Suprapubic skin (tissue), 4 donors: ENCODE measurements around the gene ATXN1. TPM values are rescaled to one million over a fixed set of nuclear protein-coding genes. Genes with fewer than 3 reads are reported as not detected.
A peak's percentile ranks its signal among the peaks of the same experiment; 100 is the strongest.

Experiments
- DNase-seq, 2 donors: peaks; one replicate each; pipeline ENCODE4 v3.0.0-alpha.2; 2019; ENCODE audit warnings: low spot score in 2 of 2
- H3K27ac ChIP-seq: fragments of 200-600 bp; sonication (generic); one replicate; pipeline ENCODE4 v1.5.1; 2019
- H3K27me3 ChIP-seq: fragments of 200-600 bp; sonication (generic); one replicate; pipeline ENCODE4 v1.5.1; 2019
- H3K36me3 ChIP-seq: fragments of 200-600 bp; sonication (generic); one replicate; pipeline ENCODE4 v1.5.1; 2019
- H3K4me1 ChIP-seq: fragments of 200-600 bp; sonication (generic); one replicate; pipeline ENCODE4 v1.5.1; 2019
- H3K4me3 ChIP-seq: fragments of 200-600 bp; sonication (generic); one replicate; pipeline ENCODE4 v1.5.1; 2019; ENCODE audit warnings: mild to moderate bottlenecking
- H3K9me3 ChIP-seq: fragments of 200-600 bp; sonication (generic); one replicate; pipeline ENCODE4 v1.5.1; 2019
- EP300 ChIP-seq: sonication (generic); formaldehyde crosslinking; IDR thresholded peaks from one replicate; pipeline ENCODE4 v1.6.1; 2017; ENCODE audit warnings: antibody characterized with exemption
- POLR2A ChIP-seq, 2 donors: fragments of 450-650 bp; IDR thresholded peaks; one replicate each; pipeline ENCODE4 v1.6.1; 2017; ENCODE audit warnings: antibody characterized with exemption in 2 of 2, mild to moderate bottlenecking in 2 of 2, moderate library complexity in 2 of 2
- POLR2AphosphoS5 ChIP-seq, 3 donors: sonication (generic); formaldehyde crosslinking; IDR thresholded peaks; one replicate each; pipeline ENCODE4 v1.6.1; 2017; ENCODE audit warnings: antibody characterized with exemption in 3 of 3
- WGBS: methylation state at CpG from one replicate; pipeline ENCODE4 v1.1.5; 2018; 5-methylcytosine and 5-hydroxymethylcytosine counted together
- total RNA-seq, 4 donors: library from RNA; depleted of rRNA; stranded (reverse); fragments of >200 nt; gene quantifications; one replicate each; pipeline ENCODE4 v1.1.0, GENCODE V29; 2016
- TF ChIP-seq, protein P1 (sequence below), 2 donors: fragments of 200-600 bp in 1 of 2; fragments of 450-650 bp in 1 of 2; sonication (generic) in 1 of 2; IDR thresholded peaks; one replicate each; pipeline ENCODE4 v1.5.1; 2016 to 2019; ENCODE audit warnings: antibody characterized with exemption in 2 of 2, mild to moderate bottlenecking in 1 of 2, moderate library complexity in 1 of 2

ATXN1 gene
- total RNA-seq, 4 donors from 2014 or later = 32.8 to 95.4 (median 42.4) TPM

DNA sequence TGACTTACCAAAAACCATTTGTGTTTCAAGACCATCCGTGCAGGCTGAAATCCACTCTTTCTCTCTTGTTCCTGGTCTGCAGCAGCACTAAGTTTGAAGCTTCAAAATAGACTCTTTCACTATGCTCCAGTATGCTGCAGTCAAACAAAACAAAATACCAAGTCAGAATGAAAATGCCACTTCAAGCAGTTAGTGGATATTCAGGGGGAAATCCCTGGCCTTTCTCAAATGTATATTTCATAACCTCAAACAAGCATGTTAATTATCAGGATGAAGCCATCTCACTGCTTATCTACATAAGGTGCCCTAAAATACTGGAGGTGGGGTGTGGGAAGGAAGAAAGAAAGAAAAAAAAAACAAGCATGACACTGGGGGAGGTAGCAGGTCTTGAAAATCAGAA is 103.5 kb downstream of the ATXN1 start:
- no peak overlapping the region for H3K4me3 ChIP-seq
- H3K4me1 ChIP-seq = peaks cover 7% of the 10 kb centered on the region
- TF ChIP-seq, protein P1, sequence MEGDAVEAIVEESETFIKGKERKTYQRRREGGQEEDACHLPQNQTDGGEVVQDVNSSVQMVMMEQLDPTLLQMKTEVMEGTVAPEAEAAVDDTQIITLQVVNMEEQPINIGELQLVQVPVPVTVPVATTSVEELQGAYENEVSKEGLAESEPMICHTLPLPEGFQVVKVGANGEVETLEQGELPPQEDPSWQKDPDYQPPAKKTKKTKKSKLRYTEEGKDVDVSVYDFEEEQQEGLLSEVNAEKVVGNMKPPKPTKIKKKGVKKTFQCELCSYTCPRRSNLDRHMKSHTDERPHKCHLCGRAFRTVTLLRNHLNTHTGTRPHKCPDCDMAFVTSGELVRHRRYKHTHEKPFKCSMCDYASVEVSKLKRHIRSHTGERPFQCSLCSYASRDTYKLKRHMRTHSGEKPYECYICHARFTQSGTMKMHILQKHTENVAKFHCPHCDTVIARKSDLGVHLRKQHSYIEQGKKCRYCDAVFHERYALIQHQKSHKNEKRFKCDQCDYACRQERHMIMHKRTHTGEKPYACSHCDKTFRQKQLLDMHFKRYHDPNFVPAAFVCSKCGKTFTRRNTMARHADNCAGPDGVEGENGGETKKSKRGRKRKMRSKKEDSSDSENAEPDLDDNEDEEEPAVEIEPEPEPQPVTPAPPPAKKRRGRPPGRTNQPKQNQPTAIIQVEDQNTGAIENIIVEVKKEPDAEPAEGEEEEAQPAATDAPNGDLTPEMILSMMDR (IDR thresholded peaks at IDR 0.05) = no peak
- TF ChIP-seq POLR2A (IDR thresholded peaks at IDR 0.05) (no peak), POLR2AphosphoS5 (IDR thresholded peaks at IDR 0.05) (no peak), EP300 (no peak)
- H3K27me3 ChIP-seq = no peaks in the 10 kb centered on the region
- no peak for DNase-seq
- H3K27ac ChIP-seq = no peak overlapping the region
- H3K9me3 ChIP-seq = no peaks in the 10 kb centered on the region
- peaks cover 6% of the 10 kb centered on the region for H3K36me3 ChIP-seq
- WGBS = 87% methylated on average over 1 of the region's 1 CpG

GRCh38 chr6:16656451-16656850 is 104.8 kb downstream of the ATXN1 start:
- H3K27me3 ChIP-seq = no peaks in the 10 kb centered on the region
- no peaks in the 10 kb centered on the region for H3K9me3 ChIP-seq
- TF ChIP-seq POLR2AphosphoS5 (IDR thresholded peaks at IDR 0.05) (no peak), EP300 (no peak), POLR2A (IDR thresholded peaks at IDR 0.05) (no peak)
- TF ChIP-seq, protein P1 (IDR thresholded peaks at IDR 0.05) = no peak
- H3K27ac ChIP-seq = no peak overlapping the region
- DNase-seq = no peak
- no peak overlapping the region for H3K4me3 ChIP-seq
- H3K36me3 ChIP-seq = peaks cover 6% of the 10 kb centered on the region
- peaks cover 16% of the 10 kb centered on the region for H3K4me1 ChIP-seq
- 87% methylated on average over 4 of the region's 4 CpGs for WGBS

GRCh38 chr6:16654701-16655100 is 106.6 kb downstream of the ATXN1 start:
- H3K27ac ChIP-seq = no peak overlapping the region
- 76% methylated on average over 1 of the region's 1 CpG for WGBS
- no peak for DNase-seq
- no peaks in the 10 kb centered on the region for H3K27me3 ChIP-seq
- H3K9me3 ChIP-seq = no peaks in the 10 kb centered on the region
- TF ChIP-seq POLR2AphosphoS5 (IDR thresholded peaks at IDR 0.05) (no peak), POLR2A (IDR thresholded peaks at IDR 0.05) (no peak)
- TF ChIP-seq, protein P1 (IDR thresholded peaks at IDR 0.05) = no peak
- H3K36me3 ChIP-seq = peaks cover 6% of the 10 kb centered on the region
- peaks cover 19% of the 10 kb centered on the region for H3K4me1 ChIP-seq
- H3K4me3 ChIP-seq = no peak overlapping the region

DNA sequence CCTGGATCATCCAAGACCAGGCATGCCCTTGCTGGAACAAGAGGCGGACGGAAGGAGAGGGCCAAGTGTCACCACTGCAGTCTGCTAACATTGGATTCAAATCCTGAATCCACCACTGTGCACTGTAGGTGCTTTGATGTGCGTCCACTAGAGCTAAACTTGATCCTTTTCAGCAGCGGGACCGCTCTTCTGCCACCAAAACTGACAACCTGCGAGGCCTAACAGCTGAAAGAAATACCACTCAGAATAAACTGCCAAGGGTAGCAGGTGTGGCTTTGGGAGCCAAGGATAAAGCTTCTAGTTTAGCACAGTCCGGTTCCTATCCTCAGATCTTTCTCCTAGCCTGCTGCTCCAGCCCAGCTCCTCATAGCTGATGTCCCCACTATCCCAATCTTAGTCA is 108.0 kb downstream of the ATXN1 start:
- Histone ChIP-seq H3K27ac (no peak overlapping the region), H3K4me1 (peaks cover 19% of the 10 kb centered on the region), H3K36me3 (peaks cover 6% of the 10 kb centered on the region), H3K9me3 (no peaks in the 10 kb centered on the region), H3K4me3 (no peak overlapping the region), H3K27me3 (no peaks in the 10 kb centered on the region)
- TF ChIP-seq, protein P1 (IDR thresholded peaks at IDR 0.05) = no peak
- TF ChIP-seq POLR2A (IDR thresholded peaks at IDR 0.05) (no peak), POLR2AphosphoS5 (IDR thresholded peaks at IDR 0.05) (no peak), EP300 (no peak)
- WGBS = 82% methylated on average over 7 of the region's 7 CpGs
- DNase-seq = no peak

GRCh38 chr6:16651871-16652270 is 109.4 kb downstream of the ATXN1 start:
- Histone ChIP-seq H3K4me1 (peaks cover 19% of the 10 kb centered on the region), H3K27ac (peak overlapping the region; percentile 57), H3K4me3 (no peak overlapping the region), H3K9me3 (no peaks in the 10 kb centered on the region), H3K27me3 (no peaks in the 10 kb centered on the region), H3K36me3 (peaks cover 6% of the 10 kb centered on the region)
- TF ChIP-seq POLR2A (IDR thresholded peaks at IDR 0.05) (no peak), EP300 (no peak), POLR2AphosphoS5 (IDR thresholded peaks at IDR 0.05) (peak in 1 of 3 donors; percentile 30)
- no peak for DNase-seq
- 43% methylated on average over 6 of the region's 6 CpGs for WGBS

DNA sequence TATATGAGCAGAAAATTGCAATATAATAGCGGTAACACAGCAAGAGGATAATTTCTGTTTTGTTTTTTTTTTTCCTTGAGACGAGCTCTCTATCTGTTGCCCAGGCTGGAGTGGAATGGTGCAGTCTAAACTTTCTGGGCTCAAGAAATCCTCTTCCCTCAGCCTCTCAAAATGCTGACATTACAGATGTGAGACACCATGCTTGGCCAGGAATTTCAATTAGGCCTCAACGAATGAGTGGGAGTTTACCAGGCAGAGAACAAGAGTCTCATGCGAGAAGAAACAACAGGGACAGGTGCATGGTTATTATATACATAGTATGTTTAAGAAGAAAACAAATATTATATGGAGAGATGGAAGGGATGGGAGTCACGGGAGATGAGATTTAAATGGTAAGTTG is 111.4 kb downstream of the ATXN1 start:
- Histone ChIP-seq H3K27me3 (no peaks in the 10 kb centered on the region), H3K9me3 (no peaks in the 10 kb centered on the region), H3K27ac (no peak overlapping the region), H3K4me3 (no peak overlapping the region), H3K4me1 (peaks cover 19% of the 10 kb centered on the region), H3K36me3 (no peaks in the 10 kb centered on the region)
- no peak for TF ChIP-seq EP300
- TF ChIP-seq, protein P1 (IDR thresholded peaks at IDR 0.05) = no peak
- 84% methylated on average over 5 of the region's 5 CpGs for WGBS
- no peak for DNase-seq
